ENCODE data around the gene TLE3.

Gene TLE3

GRCh38 chr15:70060993-70061305, 36.8 kb downstream of the TLE3 start:
- no peak for DNase-seq

- no peak for DNase-seq
These were observed 37.3 kb downstream of the TLE3 start for GRCh38 chr15:70060214-70060992.

GRCh38 chr15:70059476-70060213, 38.1 kb downstream of the TLE3 start:
- no peak for DNase-seq

GRCh38 chr15:70058642-70059360, 38.9 kb downstream of the TLE3 start:
- no peak for DNase-seq

- no peak for DNase-seq
These were observed 39.6 kb downstream of the TLE3 start for GRCh38 chr15:70057931-70058641.

- DNase-seq = no peak
These were observed 41.5 kb downstream of the TLE3 start for GRCh38 chr15:70056091-70056680.

GRCh38 chr15:70055601-70056051, 42.1 kb downstream of the TLE3 start:
- DNase-seq = no peak

- no peak for DNase-seq
These were observed 42.8 kb downstream of the TLE3 start for GRCh38 chr15:70054884-70055387.

- no peak for DNase-seq
These were observed 43.4 kb downstream of the TLE3 start for GRCh38 chr15:70054366-70054765.

- no peak for DNase-seq
These were observed 43.9 kb downstream of the TLE3 start for GRCh38 chr15:70053716-70054229.

GRCh38 chr15:70053001-70053715, 44.6 kb downstream of the TLE3 start:
- DNase-seq = no peak

GRCh38 chr15:70051948-70052633, 45.6 kb downstream of the TLE3 start:
- no peak for DNase-seq

- DNase-seq = no peak
These were observed 46.7 kb downstream of the TLE3 start for GRCh38 chr15:70050970-70051369.

GRCh38 chr15:70050441-70050840, 47.3 kb downstream of the TLE3 start:
- no peak for DNase-seq

GRCh38 chr15:70049701-70050301, 47.9 kb downstream of the TLE3 start:
- no peak for DNase-seq

GRCh38 chr15:70048578-70049514, 48.9 kb downstream of the TLE3 start:
- DNase-seq = no peak

- DNase-seq = no peak
These were observed 49.5 kb downstream of the TLE3 start for GRCh38 chr15:70048198-70048565.

GRCh38 chr15:70047386-70048197, 50.1 kb downstream of the TLE3 start:
- DNase-seq = no peak
